Activated CD8-positive, alpha-beta T cell treated with anti-CD3 and anti-CD28 coated beads, Interleukin-2, amount 10 ng/mL, durations not matched to agents 7 days and 5 days (primary cell): ENCODE measurements around the gene TGFBR1. TPM values are rescaled to one million over a fixed set of nuclear protein-coding genes. Genes with fewer than 3 reads are reported as not detected.

ENCODE experiments used
- ATAC-seq: fragments of 150-1000 bp; cut with Tn5 transposase; one replicate; pipeline ENCODE4 v1.10.0; 2021; ENCODE audit warnings: moderate library complexity
- CTCF ChIA-PET: fragments of 350-600 bp; sonication (Branson Sonifier 250); formaldehyde crosslinking; loops from one replicate; lab custom pipeline; 2021; ENCODE audit warnings: antibody characterized with exemption; lab: Charles Lee
- POLR2A ChIA-PET: fragments of 350-600 bp; sonication (Branson Sonifier 250); formaldehyde crosslinking; loops from one replicate; lab custom pipeline; 2021; ENCODE audit warnings: antibody characterized with exemption; lab: Charles Lee
- DNase-seq: peaks from one replicate; pipeline ENCODE4 v3.0.0-alpha.2; 2020
- H3K27ac Mint-ChIP-seq: one replicate; pipeline ENCODE4 v1.8.0; 2021; ENCODE audit warnings: mild to moderate bottlenecking, mixed read lengths
- H3K27me3 Mint-ChIP-seq: one replicate; pipeline ENCODE4 v1.8.0; 2021; ENCODE audit warnings: low read depth, mixed read lengths
- H3K36me3 Mint-ChIP-seq: one replicate; pipeline ENCODE4 v1.8.0; 2021; ENCODE audit warnings: low read depth, mixed read lengths
- H3K4me1 Mint-ChIP-seq: one replicate; pipeline ENCODE4 v1.8.0; 2021; ENCODE audit warnings: low read depth, mixed read lengths
- H3K4me3 Mint-ChIP-seq: one replicate; pipeline ENCODE4 v1.8.0; 2021; ENCODE audit warnings: mild to moderate bottlenecking, mixed read lengths
- H3K9me3 Mint-ChIP-seq: one replicate; pipeline ENCODE4 v1.8.0; 2022; ENCODE audit warnings: mixed read lengths; ENCODE audit not compliant: insufficient read depth
- total RNA-seq, 2 experiments: library from RNA; stranded (reverse); gene quantifications; one replicate each; pipeline ENCODE4 v1.2.3, GENCODE V29; 2021

TGFBR1 gene
- total RNA-seq, 2 experiments from 2014 or later = 90.1 to 90.9 TPM

DNA sequence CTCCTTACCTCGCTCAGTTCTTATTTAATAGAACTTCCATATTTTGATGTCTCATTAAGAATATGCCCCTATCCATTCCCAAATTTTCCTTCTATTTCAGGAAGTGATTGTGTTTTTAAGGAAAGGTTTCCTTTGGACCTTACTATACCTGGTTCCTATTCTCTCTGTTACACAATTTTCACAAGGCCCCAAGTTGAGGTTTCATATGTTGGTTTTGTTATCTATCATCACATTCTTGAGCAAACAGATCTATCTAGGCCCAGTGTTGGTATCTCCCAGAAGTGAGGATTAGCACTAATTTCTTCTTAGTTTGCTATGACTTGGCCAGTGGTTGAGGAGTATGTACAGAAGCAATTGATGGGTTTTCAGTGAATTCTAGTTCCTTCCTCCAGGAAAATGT is 75.3 kb downstream of the TGFBR1 start:
- Mint-ChIP-seq H3K4me1 (peaks cover 65% of the 10 kb centered on the region), H3K9me3 (no peaks in the 10 kb centered on the region), H3K4me3 (no peak overlapping the region), H3K27me3 (no peaks in the 10 kb centered on the region), H3K36me3 (no peaks in the 10 kb centered on the region), H3K27ac (peak overlapping the region; percentile 13)
- DNase-seq = no peak
- ATAC-seq = peak; percentile 38
- CTCF ChIA-PET = interaction anchor here (0.6 to 9.2 kb wide), 2 partner anchors 16 to 167 kb away, joined by 4 to 115 read pairs; no protein-coding TSS in a partner anchor
- POLR2A ChIA-PET = interaction anchor here (0.6 to 2.9 kb wide), 4 partner anchors 13 to 329 kb away, joined by 3 to 7 read pairs (median 6); partner anchors contain the start of genes ALG2 and SEC61B

DNA sequence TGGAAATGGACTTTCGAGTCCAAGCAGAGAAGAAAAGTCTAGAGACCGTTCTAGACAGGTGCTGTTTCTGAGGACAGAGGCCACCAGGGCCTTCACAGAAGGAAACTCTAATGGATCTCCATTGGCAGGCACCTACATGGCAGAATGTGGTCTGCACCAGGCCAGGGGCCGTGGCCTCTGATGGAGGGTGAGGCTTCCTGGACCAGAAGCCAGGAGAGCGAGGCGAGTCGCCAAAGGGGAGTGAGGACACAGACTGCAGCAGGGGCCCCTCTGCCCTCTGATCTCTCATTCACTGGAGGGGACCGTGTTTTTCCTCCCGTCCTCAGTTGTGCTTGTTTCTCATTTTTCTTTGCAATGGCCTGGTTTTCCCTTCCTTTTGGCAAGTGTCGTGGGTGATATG is 75.7 kb downstream of the TGFBR1 start:
- ChIA-PET CTCF (interaction anchor here (0.6 to 9.2 kb wide), 2 partner anchors 17 to 167 kb away, joined by 4 to 115 read pairs; no protein-coding TSS in a partner anchor), POLR2A (interaction anchor here (0.6 to 2.9 kb wide), 4 partner anchors 13 to 330 kb away, joined by 3 to 7 read pairs (median 6); partner anchors contain the start of genes ALG2 and SEC61B)
- no peak for DNase-seq
- Mint-ChIP-seq H3K27me3 (no peaks in the 10 kb centered on the region), H3K4me1 (peaks cover 65% of the 10 kb centered on the region), H3K4me3 (no peak overlapping the region), H3K27ac (peak overlapping the region; percentile 13), H3K36me3 (no peaks in the 10 kb centered on the region), H3K9me3 (no peaks in the 10 kb centered on the region)
- no peak for ATAC-seq

DNA sequence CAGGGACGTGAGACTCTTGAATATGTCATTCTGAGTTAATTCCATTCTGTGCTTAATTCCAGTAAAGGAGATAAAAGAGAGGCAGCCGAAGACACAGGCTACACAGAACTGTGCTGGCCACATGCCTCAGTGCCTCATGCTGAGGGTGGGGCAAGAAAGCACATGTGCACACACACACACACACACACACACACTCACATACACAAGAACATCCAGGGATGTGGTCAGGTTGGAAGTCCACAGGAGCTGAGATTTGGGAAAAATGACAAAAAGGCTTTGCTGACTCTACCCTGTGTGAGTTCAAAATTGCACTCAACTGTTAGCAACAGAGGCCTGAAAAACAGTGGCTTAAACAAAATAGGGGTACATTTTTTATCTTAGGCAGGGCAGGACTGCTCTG is 76.3 kb downstream of the TGFBR1 start:
- H3K4me3 Mint-ChIP-seq = no peak overlapping the region
- no peak for ATAC-seq
- POLR2A ChIA-PET = interaction anchor here (0.5 to 2.9 kb wide), 4 partner anchors 14 to 641 kb away, joined by 3 to 7 read pairs (median 6); partner anchors contain the start of genes ALG2 and SEC61B

DNA sequence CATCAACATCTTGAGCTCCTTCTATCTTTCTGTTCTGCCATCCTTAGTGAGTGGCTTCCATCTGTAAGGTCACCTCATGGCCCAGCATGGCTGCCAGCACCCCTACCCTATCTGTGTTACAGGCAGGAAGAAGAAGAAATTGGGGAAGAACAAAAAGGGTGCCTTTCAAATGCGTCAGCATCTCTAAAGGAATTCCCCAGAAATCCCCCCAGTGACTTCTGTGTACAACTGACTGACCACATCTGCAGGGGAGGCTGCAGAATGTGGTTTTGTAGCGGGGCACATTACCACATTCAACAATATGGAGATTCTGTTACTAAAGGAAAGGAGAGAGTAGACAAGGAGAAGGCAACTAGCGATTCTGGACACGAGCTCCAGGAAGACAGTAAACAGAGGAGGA is 76.7 kb downstream of the TGFBR1 start:
- Mint-ChIP-seq H3K36me3 (no peaks in the 10 kb centered on the region), H3K27me3 (no peaks in the 10 kb centered on the region), H3K27ac (peak overlapping the region; percentile 66), H3K9me3 (no peaks in the 10 kb centered on the region), H3K4me1 (peaks cover 69% of the 10 kb centered on the region), H3K4me3 (no peak overlapping the region)
- DNase-seq (peak; percentile 46), ATAC-seq (peak; percentile 28)
- CTCF ChIA-PET = interaction anchor here (1.3 to 9.2 kb wide), 9 partner anchors 9 to 643 kb away, joined by 3 to 115 read pairs (median 10); partner anchors contain the start of genes ALG2 and SEC61B
- POLR2A ChIA-PET = interaction anchor here (0.5 to 2.9 kb wide), 4 partner anchors 14 to 640 kb away, joined by 3 to 7 read pairs (median 6); partner anchors contain the start of genes ALG2 and SEC61B

More for the DNA sequence above, 76.3 kb downstream of the TGFBR1 start:
- Mint-ChIP-seq H3K9me3 (no peaks in the 10 kb centered on the region), H3K36me3 (no peaks in the 10 kb centered on the region), H3K27me3 (no peaks in the 10 kb centered on the region), H3K4me1 (peaks cover 65% of the 10 kb centered on the region), H3K27ac (peak overlapping the region; percentile 66)
- CTCF ChIA-PET = interaction anchor here (1.5 to 9.2 kb wide), 6 partner anchors 9 to 85 kb away, joined by 5 to 115 read pairs (median 12); partner anchors contain the start of genes ALG2 and SEC61B
- DNase-seq = no peak

DNA sequence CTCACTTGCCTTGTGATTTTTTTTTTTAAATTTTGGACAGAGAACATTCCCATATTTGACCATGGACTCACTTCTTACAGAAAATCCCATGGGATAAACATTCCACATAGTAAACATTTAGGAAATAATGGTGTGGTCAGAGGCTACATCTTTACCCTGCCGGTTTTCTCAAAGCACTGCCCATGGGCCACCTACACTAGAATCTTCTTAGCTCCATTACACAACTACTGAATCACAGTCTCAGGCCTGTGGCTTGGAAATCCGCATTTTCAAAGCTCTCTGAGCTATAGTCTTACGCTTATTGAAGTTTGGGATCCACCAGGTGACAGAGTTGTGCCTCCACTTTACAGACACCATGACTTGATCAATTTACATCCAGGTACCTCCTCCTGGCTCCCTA is 77.4 kb downstream of the TGFBR1 start:
- ATAC-seq (no peak), DNase-seq (no peak)
- POLR2A ChIA-PET = interaction anchor here (1.0 to 2.9 kb wide), 3 partner anchors 11 to 39 kb away, joined by 3 to 7 read pairs (median 7); partner anchors contain the start of genes ALG2 and SEC61B
- no peaks in the 10 kb centered on the region for H3K27me3 Mint-ChIP-seq
- H3K36me3 Mint-ChIP-seq = no peaks in the 10 kb centered on the region
- no peak overlapping the region for H3K27ac Mint-ChIP-seq
- H3K4me3 Mint-ChIP-seq = no peak overlapping the region
- H3K4me1 Mint-ChIP-seq = peaks cover 76% of the 10 kb centered on the region
- no peaks in the 10 kb centered on the region for H3K9me3 Mint-ChIP-seq
- CTCF ChIA-PET = interaction anchor here (0.8 to 9.2 kb wide), 13 partner anchors 10 to 828 kb away, joined by 3 to 115 read pairs (median 7); partner anchors contain the start of genes ALG2 and SEC61B

DNA sequence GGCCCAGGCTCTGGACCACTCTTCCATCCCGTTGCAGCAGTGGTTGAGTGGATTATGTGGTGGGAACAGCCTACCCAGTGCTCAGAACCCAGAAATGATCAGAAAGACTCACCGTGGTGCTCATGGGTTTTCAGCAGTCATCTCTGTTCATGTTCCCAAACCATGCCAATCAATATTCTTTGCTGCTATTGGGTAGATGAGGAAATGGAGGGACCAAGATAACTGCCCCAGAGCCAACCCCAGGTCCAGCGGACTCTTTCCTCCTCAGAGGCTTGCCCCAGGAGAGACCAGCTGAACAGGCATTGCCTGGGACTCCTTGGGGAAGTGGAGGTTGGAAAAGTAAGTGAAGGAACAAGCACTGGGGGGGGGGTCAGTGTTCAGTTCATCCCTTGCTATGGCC is 78.7 kb downstream of the TGFBR1 start:
- Mint-ChIP-seq H3K36me3 (no peaks in the 10 kb centered on the region), H3K9me3 (no peaks in the 10 kb centered on the region), H3K27me3 (no peaks in the 10 kb centered on the region), H3K27ac (no peak overlapping the region), H3K4me3 (no peak overlapping the region), H3K4me1 (peaks cover 75% of the 10 kb centered on the region)
- DNase-seq = no peak
- CTCF ChIA-PET = interaction anchor here (0.9 to 9.2 kb wide), 20 partner anchors 11 to 1164 kb away, joined by 3 to 115 read pairs (median 6); partner anchors contain the start of genes ALG2, NR4A3 and SEC61B
- no peak for ATAC-seq
- POLR2A ChIA-PET = interaction anchor here (0.9 kb wide), 1 partner anchor 639 kb away, joined by 3 read pairs; no protein-coding TSS in a partner anchor

DNA sequence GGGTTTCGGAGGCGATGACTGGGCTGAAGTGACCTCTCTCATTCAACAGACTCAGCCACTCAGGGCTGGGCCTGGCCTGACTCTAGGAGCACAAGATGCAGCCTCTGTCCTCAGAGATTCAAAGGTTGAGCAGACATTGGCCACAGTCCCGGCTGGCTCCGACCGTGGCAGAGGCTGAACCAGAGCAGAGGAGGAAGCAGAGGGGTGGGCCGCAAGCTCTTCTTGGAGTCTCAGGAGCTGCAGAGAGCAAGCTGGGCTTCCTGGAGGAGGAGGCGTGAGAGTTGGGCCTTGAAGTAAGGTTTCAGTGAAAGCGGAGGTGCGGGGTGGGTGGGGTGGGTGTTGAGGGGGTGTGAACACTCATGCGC is 79.2 kb downstream of the TGFBR1 start:
- ChIA-PET POLR2A (interaction anchor here (1.7 kb wide), 1 partner anchor 38 kb away, joined by 8 read pairs; the partner anchor contains the start of genes ALG2 and SEC61B), CTCF (interaction anchor here (0.6 to 9.2 kb wide), 34 partner anchors 8 to 1252 kb away, joined by 3 to 115 read pairs (median 4); partner anchors contain the start of genes ALG2, NR4A3 and SEC61B)
- ATAC-seq (peak; percentile 14), DNase-seq (no peak)
- H3K4me1 Mint-ChIP-seq = peaks cover 71% of the 10 kb centered on the region
- no peaks in the 10 kb centered on the region for H3K9me3 Mint-ChIP-seq
- H3K36me3 Mint-ChIP-seq = no peaks in the 10 kb centered on the region
- H3K27ac Mint-ChIP-seq = peak overlapping the region; percentile 82
- H3K4me3 Mint-ChIP-seq = no peak overlapping the region
- no peaks in the 10 kb centered on the region for H3K27me3 Mint-ChIP-seq

DNA sequence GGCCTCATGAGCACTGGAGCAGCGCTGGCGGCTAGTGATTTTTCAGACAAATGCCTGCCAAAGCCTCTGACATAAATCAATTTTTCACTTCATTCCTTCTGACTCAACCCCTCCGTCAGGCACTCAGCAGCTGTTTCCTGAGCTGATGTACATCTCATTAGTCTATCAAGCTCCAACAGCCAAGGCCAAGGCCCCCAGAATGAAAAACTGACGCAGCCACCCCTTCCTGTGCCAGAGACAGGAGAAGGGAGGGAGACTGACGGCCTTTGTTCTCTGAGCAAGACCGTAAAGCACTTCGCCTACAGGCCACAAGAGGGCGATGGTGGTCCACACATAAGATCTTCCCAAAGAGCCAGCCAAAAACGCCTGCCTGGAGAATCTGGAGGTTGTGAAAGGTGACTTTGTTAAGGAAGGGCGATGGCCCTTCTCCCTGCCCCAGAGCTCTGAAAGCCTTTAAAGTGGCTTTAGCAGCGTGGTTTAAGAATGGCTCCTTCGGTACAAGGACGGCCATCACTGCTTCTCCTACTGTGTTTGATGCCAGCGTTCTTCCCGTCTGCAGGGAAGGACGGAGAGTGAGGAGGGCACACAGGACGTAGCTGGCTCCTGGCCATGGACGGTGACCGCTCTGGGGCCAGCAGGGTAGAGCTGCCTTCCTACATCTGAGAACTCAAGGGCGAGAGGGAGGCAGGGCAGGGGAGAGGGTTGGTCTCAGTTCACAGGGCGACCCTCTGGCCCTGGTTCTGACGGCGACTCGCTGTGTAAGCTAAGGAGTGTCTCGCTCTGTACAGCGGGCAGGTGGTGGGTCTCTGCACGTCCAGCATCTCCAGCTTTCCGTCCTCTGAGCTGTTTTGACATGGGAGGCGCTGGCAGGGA is 79.8 kb downstream of the TGFBR1 start:
- H3K27ac Mint-ChIP-seq = peak overlapping the region; percentile 82
- H3K4me3 Mint-ChIP-seq = no peak overlapping the region
- peak; percentile 87 for DNase-seq
- H3K4me1 Mint-ChIP-seq = peaks cover 64% of the 10 kb centered on the region
- no peaks in the 10 kb centered on the region for H3K36me3 Mint-ChIP-seq
- no peaks in the 10 kb centered on the region for H3K9me3 Mint-ChIP-seq
- ChIA-PET CTCF (interaction anchor here (0.6 to 9.2 kb wide), 41 partner anchors 9 to 1252 kb away, joined by 3 to 115 read pairs (median 4); partner anchors contain the start of genes ALG2, NR4A3 and SEC61B), POLR2A (interaction anchor here (1.7 kb wide), 1 partner anchor 37 kb away, joined by 8 read pairs; the partner anchor contains the start of genes ALG2 and SEC61B)
- peak; percentile 77 for ATAC-seq
- no peaks in the 10 kb centered on the region for H3K27me3 Mint-ChIP-seq

DNA sequence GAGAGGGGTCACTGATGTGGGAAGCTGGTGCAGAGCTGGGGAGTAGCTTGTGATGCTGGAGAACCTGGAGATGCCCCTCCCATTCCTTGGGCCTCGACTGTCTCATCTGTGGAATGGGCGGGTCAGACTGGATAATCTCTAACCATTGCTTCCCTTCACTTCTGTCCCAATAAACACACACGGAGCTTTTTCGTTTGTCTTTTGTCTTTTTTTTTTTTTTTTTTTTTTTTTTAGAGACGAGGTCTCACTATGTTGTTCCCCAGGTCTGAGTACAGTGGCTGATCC is 80.4 kb downstream of the TGFBR1 start:
- Mint-ChIP-seq H3K27ac (no peak overlapping the region), H3K27me3 (no peaks in the 10 kb centered on the region), H3K36me3 (no peaks in the 10 kb centered on the region), H3K9me3 (no peaks in the 10 kb centered on the region), H3K4me3 (no peak overlapping the region), H3K4me1 (peaks cover 59% of the 10 kb centered on the region)
- ChIA-PET CTCF (interaction anchor here (1.0 to 9.2 kb wide), 31 partner anchors 9 to 1251 kb away, joined by 3 to 115 read pairs (median 5); partner anchors contain the start of genes ALG2, NR4A3 and SEC61B), POLR2A (interaction anchor here (1.7 kb wide), 1 partner anchor 37 kb away, joined by 8 read pairs; the partner anchor contains the start of genes ALG2 and SEC61B)
- ATAC-seq (no peak), DNase-seq (no peak)

DNA sequence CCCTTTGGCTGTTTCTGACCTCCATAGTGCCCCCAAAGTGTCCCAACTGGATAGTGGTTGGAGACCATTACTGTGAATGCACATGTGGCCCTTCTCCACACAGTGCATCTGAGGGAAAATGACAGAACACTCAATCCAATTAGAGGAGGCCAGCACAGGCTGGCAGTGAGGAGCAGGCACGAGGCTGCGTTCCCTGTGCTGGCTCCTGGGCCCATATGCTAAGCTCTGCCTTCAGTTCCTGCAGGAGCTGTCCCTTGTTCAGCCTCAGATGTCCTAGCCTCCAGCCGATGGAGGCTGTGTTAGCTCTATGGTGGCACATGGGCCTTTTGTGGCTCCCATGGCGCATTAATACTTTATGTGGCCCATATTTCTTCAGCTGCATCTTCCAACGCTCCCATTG is 81.0 kb downstream of the TGFBR1 start:
- DNase-seq = no peak
- Mint-ChIP-seq H3K36me3 (no peaks in the 10 kb centered on the region), H3K4me1 (peaks cover 52% of the 10 kb centered on the region), H3K27me3 (no peaks in the 10 kb centered on the region), H3K27ac (no peak overlapping the region), H3K9me3 (no peaks in the 10 kb centered on the region), H3K4me3 (no peak overlapping the region)
- ChIA-PET CTCF (interaction anchor here (0.8 to 9.2 kb wide), 13 partner anchors 10 to 776 kb away, joined by 3 to 115 read pairs (median 5); partner anchors contain the start of genes ALG2 and SEC61B), POLR2A (no interaction called here)
- ATAC-seq = no peak

DNA sequence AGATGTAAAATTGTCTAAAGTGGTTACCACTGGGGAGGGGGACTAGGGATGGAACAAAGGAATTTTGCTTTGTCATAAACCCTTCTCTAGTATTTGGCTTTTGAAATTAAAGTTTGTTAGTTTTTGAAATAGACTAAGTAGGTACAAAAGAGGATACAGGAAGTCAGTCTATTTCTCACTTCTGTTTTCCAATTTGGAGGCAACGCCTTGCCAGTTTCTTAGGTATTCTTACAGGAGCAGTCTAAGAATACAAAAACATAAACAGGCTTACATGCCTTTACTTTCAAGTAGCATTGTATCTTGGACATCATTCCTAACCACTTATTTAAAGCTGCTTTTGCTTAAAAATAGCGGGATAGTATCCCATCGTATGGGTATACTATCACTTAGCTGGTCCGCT is 82.4 kb downstream of the TGFBR1 start:
- no peak overlapping the region for H3K27ac Mint-ChIP-seq
- DNase-seq = no peak
- peaks cover 41% of the 10 kb centered on the region for H3K4me1 Mint-ChIP-seq
- no peak overlapping the region for H3K4me3 Mint-ChIP-seq
- H3K36me3 Mint-ChIP-seq = no peaks in the 10 kb centered on the region
- CTCF ChIA-PET = interaction anchor here (1.0 to 9.2 kb wide), 8 partner anchors 9 to 637 kb away, joined by 3 to 115 read pairs (median 4); partner anchors contain the start of gene SEC61B
- no peaks in the 10 kb centered on the region for H3K9me3 Mint-ChIP-seq
- POLR2A ChIA-PET = interaction anchor here (1.0 kb wide), 1 partner anchor 35 kb away, joined by 4 read pairs; the partner anchor contains the start of genes ALG2 and SEC61B
- no peak for ATAC-seq
- no peaks in the 10 kb centered on the region for H3K27me3 Mint-ChIP-seq
